Astrocyte of the cerebellum (primary cell): ENCODE measurements around the gene SOX18.

Experiments used
- DNase-seq: peaks from one replicate; pipeline ENCODE4 v3.0.0-alpha.2; 2011; ENCODE audit warnings: low read depth
- H3K4me3 ChIP-seq: 2 replicates; pipeline ENCODE4 v1.5.1; 2011; ENCODE audit warnings: mild to moderate bottlenecking, low read depth, low read length, moderate library complexity
- CTCF ChIP-seq: IDR thresholded peaks from 2 replicates; pipeline ENCODE4 v1.5.1; 2012; ENCODE audit warnings: low read length, low read depth, moderate library complexity, mild to moderate bottlenecking; ENCODE audit errors: missing control alignments
- in situ Hi-C: cut with HindIII; loops from 2 replicates; pipeline ENCODE4 v1.10.0; 2017; ENCODE audit warnings: low sequenced_read_pairs

SOX18 gene

DNA sequence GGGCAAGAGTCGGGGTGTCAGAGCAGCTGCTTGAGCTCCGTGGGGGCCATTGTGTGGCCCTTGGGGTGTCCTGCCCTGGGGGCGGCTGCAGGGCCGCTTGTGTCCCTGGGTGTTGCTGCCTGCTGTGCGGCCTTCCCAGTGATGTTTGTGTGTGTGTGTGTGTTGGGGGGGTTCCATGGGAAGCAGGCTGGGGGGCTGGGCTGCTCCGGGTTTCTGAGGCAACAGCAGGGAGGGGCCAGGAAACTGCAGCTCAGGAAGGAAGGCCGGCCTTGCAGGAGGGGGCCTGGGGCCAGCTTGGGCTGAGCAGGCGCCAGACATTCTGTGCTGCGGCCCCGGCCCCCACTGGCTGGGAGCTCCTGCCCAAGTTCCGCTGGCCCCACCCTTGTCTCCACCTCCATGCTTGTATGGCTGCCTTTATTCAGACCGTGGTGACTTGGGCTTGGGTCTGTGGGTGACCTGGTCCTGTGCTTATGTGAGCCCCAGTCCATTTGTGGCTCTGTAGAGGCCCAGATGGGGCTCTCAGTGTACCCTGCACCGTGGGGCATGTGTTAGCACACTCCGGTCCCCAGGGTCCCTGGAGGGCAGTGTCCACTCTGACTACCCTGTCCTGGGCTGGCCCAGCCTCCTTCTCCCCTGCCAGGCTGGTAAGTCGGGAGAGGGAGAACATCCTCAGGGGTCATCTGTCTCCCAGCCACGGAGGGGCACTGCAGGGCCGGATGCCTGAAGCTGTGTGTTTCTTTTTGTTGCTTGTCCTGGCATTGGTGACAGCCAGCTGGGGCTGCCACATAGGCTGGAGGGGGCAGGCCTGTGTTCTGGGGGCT, 4.6 kb upstream of the SOX18 start:
- in situ Hi-C loops = loop anchor here (5.0 kb wide), 1 partner anchor 52 kb away; no protein-coding TSS in a partner anchor
- no peak for DNase-seq
- peak; percentile 23 for TF ChIP-seq CTCF
- H3K4me3 ChIP-seq = no peak overlapping the region

- no peak overlapping the region for H3K4me3 ChIP-seq
- TF ChIP-seq CTCF = no peak
- no peak for DNase-seq
- in situ Hi-C loops = loop anchor here (5.0 kb wide), 1 partner anchor 51 kb away; no protein-coding TSS in a partner anchor
Measured at GRCh38 chr20:64052987-64053840, 3.8 kb upstream of the SOX18 start.

DNA sequence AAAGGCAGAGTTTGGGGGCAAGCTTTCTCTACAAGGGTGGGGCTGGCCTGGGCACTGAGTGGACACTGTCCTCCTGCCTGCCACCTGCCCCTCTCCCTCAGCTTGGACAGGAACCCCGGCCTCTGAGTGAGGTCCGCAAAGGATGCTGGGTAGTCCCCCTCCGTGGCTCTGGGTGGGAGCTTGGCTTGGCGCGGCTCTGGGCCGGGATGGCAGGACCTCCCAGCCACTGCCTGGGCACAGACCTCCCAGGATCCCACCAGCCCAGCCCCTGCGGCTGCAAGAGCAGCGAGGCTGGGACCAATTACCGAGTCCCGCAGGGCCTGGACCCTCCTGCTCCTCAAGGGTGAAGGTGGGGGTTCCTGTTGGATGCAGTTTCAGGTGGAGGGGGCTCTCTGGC, 2.9 kb upstream of the SOX18 start:
- no peak overlapping the region for H3K4me3 ChIP-seq
- TF ChIP-seq CTCF = no peak
- in situ Hi-C loops = loop anchor here (5.0 kb wide), 1 partner anchor 50 kb away; no protein-coding TSS in a partner anchor
- no peak for DNase-seq

- in situ Hi-C loops = loop anchor here (5.0 kb wide), 1 partner anchor 49 kb away; no protein-coding TSS in a partner anchor
- no peak for TF ChIP-seq CTCF
- H3K4me3 ChIP-seq = no peak overlapping the region
- no peak for DNase-seq
Measured at GRCh38 chr20:64051561-64052325, 2.3 kb upstream of the SOX18 start.

GRCh38 chr20:64051033-64051452, 1.6 kb upstream of the SOX18 start:
- in situ Hi-C loops = loop anchor here (5.0 kb wide), 1 partner anchor 49 kb away; no protein-coding TSS in a partner anchor
- no peak overlapping the region for H3K4me3 ChIP-seq
- no peak for DNase-seq
- no peak for TF ChIP-seq CTCF
